Measurements from ENCODE around the gene TIMD4. TPM values are rescaled to one million over a fixed set of nuclear protein-coding genes. Genes with fewer than 3 reads are reported as not detected.

TIMD4 gene
- polyA plus RNA-seq, 3 donors: 0.14 TPM; not detected in 2

GRCh38 chr5:156950716-156951115 lies 12.3 kb downstream of the TIMD4 start:
- Histone ChIP-seq H4K20me1 (ENCODE audit: insufficient read depth, low read length) (no peaks in the 10 kb centered on the region), H3K4me1 (ENCODE audit: control insufficient read depth in 1 of 2, insufficient read depth in 2 of 2, low read length in 2 of 2) (no peaks in the 10 kb centered on the region)
- no peaks in the 10 kb centered on the region for H3K36me3 Mint-ChIP-seq

GRCh38 chr5:156949424-156949823 lies 13.6 kb downstream of the TIMD4 start:
- H3K27ac ChIP-seq (ENCODE audit: low read depth in 1 of 2, low read length in 2 of 2): no peak overlapping the region
- H3K79me2 ChIP-seq (ENCODE audit: insufficient read depth, low read length): no peaks in the 10 kb centered on the region
- no peaks in the 10 kb centered on the region for H4K20me1 ChIP-seq (ENCODE audit: insufficient read depth, low read length)
- no peak for DNase-seq
- TF ChIP-seq CTCF (IDR thresholded peaks at IDR 0.05): no peak
- H3K36me3 ChIP-seq (replicated peaks in 1 of 2; ENCODE audit: control insufficient read depth in 1 of 2, insufficient read depth in 2 of 2, low read length in 2 of 2): no peaks in the 10 kb centered on the region
- no peaks in the 10 kb centered on the region for H3K36me3 Mint-ChIP-seq
- no peak overlapping the region for H2AFZ ChIP-seq (ENCODE audit: insufficient read depth, low read depth, low read length, poor library complexity, severe bottlenecking)
- no peaks in the 10 kb centered on the region for H3K27me3 ChIP-seq (ENCODE audit: control insufficient read depth in 2 of 2, insufficient read depth in 2 of 2, low read length in 2 of 2)
- H3K4me3 Mint-ChIP-seq: no peak overlapping the region
- intact Hi-C loops (cut with micrococcal nuclease): no loop called here
- H3K27me3 Mint-ChIP-seq (ENCODE audit: low read depth in 3 of 3): peaks cover 3 to 7% (median 4%) of the 10 kb centered on the region in 3 donors
- peaks cover 0 to 3% (median 0%) of the 10 kb centered on the region in 7 donors for H3K9me3 Mint-ChIP-seq
- H3K27ac Mint-ChIP-seq: no peak overlapping the region
- H3K9me3 ChIP-seq (replicated peaks in 1 of 2; ENCODE audit: control insufficient read depth in 1 of 2, insufficient read depth in 1 of 2, low read length in 2 of 2): no peaks in the 10 kb centered on the region
- H3K4me3 ChIP-seq (replicated peaks in 1 of 3; ENCODE audit: low read depth in 2 of 3, low read length in 3 of 3): no peak overlapping the region
- no peak overlapping the region for H3K4me2 ChIP-seq (replicated peaks; ENCODE audit: extremely low read depth, low read length, poor library complexity, severe bottlenecking)
- no peaks in the 10 kb centered on the region for H3K4me1 Mint-ChIP-seq
- H3K9ac ChIP-seq (ENCODE audit: insufficient read depth, low read length, poor library complexity, severe bottlenecking): no peak overlapping the region
- no peaks in the 10 kb centered on the region for H3K4me1 ChIP-seq (ENCODE audit: control insufficient read depth in 1 of 2, insufficient read depth in 2 of 2, low read length in 2 of 2)

More at GRCh38 chr5:156950716-156951115, 12.3 kb downstream of the TIMD4 start:
- Histone ChIP-seq H3K9ac (ENCODE audit: insufficient read depth, low read length, poor library complexity, severe bottlenecking) (no peak overlapping the region), H2AFZ (ENCODE audit: insufficient read depth, low read depth, low read length, poor library complexity, severe bottlenecking) (no peak overlapping the region), H3K27ac (ENCODE audit: low read depth in 1 of 2, low read length in 2 of 2) (no peak overlapping the region), H3K27me3 (ENCODE audit: control insufficient read depth in 2 of 2, insufficient read depth in 2 of 2, low read length in 2 of 2) (no peaks in the 10 kb centered on the region), H3K4me3 (replicated peaks in 1 of 3; ENCODE audit: low read depth in 2 of 3, low read length in 3 of 3) (no peak overlapping the region), H3K4me2 (replicated peaks; ENCODE audit: extremely low read depth, low read length, poor library complexity, severe bottlenecking) (no peak overlapping the region), H3K79me2 (ENCODE audit: insufficient read depth, low read length) (no peaks in the 10 kb centered on the region), H3K36me3 (replicated peaks in 1 of 2; ENCODE audit: control insufficient read depth in 1 of 2, insufficient read depth in 2 of 2, low read length in 2 of 2) (no peaks in the 10 kb centered on the region), H3K9me3 (replicated peaks in 1 of 2; ENCODE audit: control insufficient read depth in 1 of 2, insufficient read depth in 1 of 2, low read length in 2 of 2) (no peaks in the 10 kb centered on the region)
- DNase-seq: no peak
- Mint-ChIP-seq H3K4me3 (no peak overlapping the region), H3K27ac (no peak overlapping the region), H3K27me3 (ENCODE audit: low read depth in 3 of 3) (peaks cover 4 to 8% (median 7%) of the 10 kb centered on the region in 3 donors), H3K9me3 (peaks cover 0 to 2% (median 0%) of the 10 kb centered on the region in 7 donors), H3K4me1 (no peaks in the 10 kb centered on the region)
- no CpG with 5 or more reads among the region's 3 CpGs for WGBS (ENCODE audit: insufficient coverage)
- TF ChIP-seq CTCF (IDR thresholded peaks at IDR 0.05): no peak
- intact Hi-C loops (cut with micrococcal nuclease): no loop called here
